Esophagus muscularis mucosa (tissue), 4 donors: ENCODE measurements around the gene MEGF9. TPM values are rescaled to one million over a fixed set of nuclear protein-coding genes. Genes with fewer than 3 reads are reported as not detected.
A peak's percentile ranks its signal among the peaks of the same experiment; 100 is the strongest.

Experiments used
- DNase-seq: peaks from one replicate; pipeline ENCODE4 v3.0.0-alpha.2; 2017; ENCODE audit errors: extremely low spot score
- H3K27ac ChIP-seq, 4 donors: fragments of 200-600 bp; sonication (generic); replicated peaks in 1 of 4; 1 replicate in 3 of 4; 2 replicates in 1 of 4; pipeline ENCODE4 v1.5.1; 2016 to 2019; ENCODE audit warnings: mild to moderate bottlenecking in 1 of 4
- H3K27me3 ChIP-seq, 4 donors: fragments of 200-600 bp; sonication (generic); one replicate each; pipeline versions ENCODE4 v1.5.1 to v1.6.0; 2016 to 2019
- H3K36me3 ChIP-seq, 4 donors: fragments of 200-600 bp; sonication (generic); one replicate each; pipeline ENCODE4 v1.5.1; 2016 to 2019
- H3K4me1 ChIP-seq, 4 donors: fragments of 200-600 bp; sonication (generic); one replicate each; pipeline ENCODE4 v1.5.1; 2016 to 2019
- H3K4me3 ChIP-seq, 4 donors: fragments of 200-600 bp; sonication (generic); 1 replicate in 2 of 4; 2 replicates in 2 of 4; pipeline ENCODE4 v1.5.1; 2016 to 2019; ENCODE audit warnings: mild to moderate bottlenecking in 4 of 4, moderate library complexity in 1 of 4
- H3K9me3 ChIP-seq, 4 donors: fragments of 200-600 bp; sonication (generic); 1 replicate in 3 of 4; 2 replicates in 1 of 4; pipeline ENCODE4 v1.5.1; 2016 to 2019
- EP300 ChIP-seq: sonication (generic); formaldehyde crosslinking; IDR thresholded peaks from one replicate; pipeline ENCODE4 v1.6.1; 2017; ENCODE audit warnings: antibody characterized with exemption
- POLR2A ChIP-seq: fragments of 450-650 bp; IDR thresholded peaks from one replicate; pipeline ENCODE4 v1.6.1; 2017; ENCODE audit warnings: antibody characterized with exemption, moderate library complexity, mild to moderate bottlenecking, low read depth
- POLR2AphosphoS5 ChIP-seq, 2 donors: sonication (generic); formaldehyde crosslinking; IDR thresholded peaks; one replicate each; pipeline ENCODE4 v1.6.1; 2017; ENCODE audit warnings: antibody characterized with exemption in 2 of 2
- WGBS: methylation state at CpG from one replicate; pipeline ENCODE4 v1.1.5; 2018; 5-methylcytosine and 5-hydroxymethylcytosine counted together
- intact Hi-C: fragments of 100-400 bp; cut with DNase I; formaldehyde crosslinking; loops from one replicate; pipeline ENCODE4 v1.15.1; 2023
- total RNA-seq, 4 donors: library from RNA; depleted of rRNA; stranded (reverse); fragments of >200 nt; gene quantifications; one replicate each; pipeline versions ENCODE4 v1.1.0 to v1.2.1, GENCODE V29; 2016
- TF ChIP-seq, protein P1 (sequence below), 3 experiments: fragments of 200-600 bp in 2 of 3; fragments of 450-650 bp in 1 of 3; sonication (generic) in 2 of 3; IDR thresholded peaks; one replicate each; pipeline ENCODE4 v1.5.1; 2017 to 2019; ENCODE audit warnings: antibody characterized with exemption in 3 of 3, mild to moderate bottlenecking in 2 of 3, moderate library complexity in 1 of 3

Gene MEGF9
- total RNA-seq, 4 donors from 2014 or later = 17.1 to 23.1 (median 18.9) TPM

DNA sequence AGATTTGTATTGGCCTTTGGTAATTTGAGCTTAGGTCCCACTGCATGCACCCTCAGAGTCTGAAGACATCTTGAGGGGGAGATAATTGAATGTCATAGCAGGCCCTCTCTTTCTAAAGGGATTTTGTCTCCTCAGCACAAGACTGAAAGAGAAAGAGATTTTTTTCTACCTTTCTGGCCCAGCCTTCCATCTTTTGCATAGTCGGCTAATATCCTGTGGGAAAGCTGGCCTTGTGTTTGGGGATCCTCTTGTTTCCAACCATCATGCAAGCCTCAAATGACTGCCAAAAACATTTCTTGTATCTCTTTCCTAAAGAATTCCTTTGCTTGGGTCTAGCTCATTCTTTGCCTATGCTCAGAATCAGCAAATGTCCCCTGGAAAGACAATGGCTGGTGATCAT is 92.3 kb downstream of the MEGF9 start:
- H3K4me3 ChIP-seq = no peak overlapping the region
- TF ChIP-seq EP300 (no peak), POLR2A (no peak), POLR2AphosphoS5 (IDR thresholded peaks at IDR 0.05) (no peak)
- TF ChIP-seq, protein P1, sequence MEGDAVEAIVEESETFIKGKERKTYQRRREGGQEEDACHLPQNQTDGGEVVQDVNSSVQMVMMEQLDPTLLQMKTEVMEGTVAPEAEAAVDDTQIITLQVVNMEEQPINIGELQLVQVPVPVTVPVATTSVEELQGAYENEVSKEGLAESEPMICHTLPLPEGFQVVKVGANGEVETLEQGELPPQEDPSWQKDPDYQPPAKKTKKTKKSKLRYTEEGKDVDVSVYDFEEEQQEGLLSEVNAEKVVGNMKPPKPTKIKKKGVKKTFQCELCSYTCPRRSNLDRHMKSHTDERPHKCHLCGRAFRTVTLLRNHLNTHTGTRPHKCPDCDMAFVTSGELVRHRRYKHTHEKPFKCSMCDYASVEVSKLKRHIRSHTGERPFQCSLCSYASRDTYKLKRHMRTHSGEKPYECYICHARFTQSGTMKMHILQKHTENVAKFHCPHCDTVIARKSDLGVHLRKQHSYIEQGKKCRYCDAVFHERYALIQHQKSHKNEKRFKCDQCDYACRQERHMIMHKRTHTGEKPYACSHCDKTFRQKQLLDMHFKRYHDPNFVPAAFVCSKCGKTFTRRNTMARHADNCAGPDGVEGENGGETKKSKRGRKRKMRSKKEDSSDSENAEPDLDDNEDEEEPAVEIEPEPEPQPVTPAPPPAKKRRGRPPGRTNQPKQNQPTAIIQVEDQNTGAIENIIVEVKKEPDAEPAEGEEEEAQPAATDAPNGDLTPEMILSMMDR (IDR thresholded peaks at IDR 0.05) = no peak
- peaks cover 0 to 5% (median 5%) of the 10 kb centered on the region in 4 donors for H3K4me1 ChIP-seq
- H3K36me3 ChIP-seq = peaks cover 0 to 6% (median 3%) of the 10 kb centered on the region in 4 donors
- H3K9me3 ChIP-seq = no peaks in the 10 kb centered on the region
- no peaks in the 10 kb centered on the region for H3K27me3 ChIP-seq
- intact Hi-C loops = loop anchor here (5.0 kb wide), 1 partner anchor 90 kb away; the partner anchor contains the start of gene MEGF9
- DNase-seq = no peak
- WGBS = 89% methylated on average over 1 of the region's 1 CpG
- no peak overlapping the region for H3K27ac ChIP-seq

DNA sequence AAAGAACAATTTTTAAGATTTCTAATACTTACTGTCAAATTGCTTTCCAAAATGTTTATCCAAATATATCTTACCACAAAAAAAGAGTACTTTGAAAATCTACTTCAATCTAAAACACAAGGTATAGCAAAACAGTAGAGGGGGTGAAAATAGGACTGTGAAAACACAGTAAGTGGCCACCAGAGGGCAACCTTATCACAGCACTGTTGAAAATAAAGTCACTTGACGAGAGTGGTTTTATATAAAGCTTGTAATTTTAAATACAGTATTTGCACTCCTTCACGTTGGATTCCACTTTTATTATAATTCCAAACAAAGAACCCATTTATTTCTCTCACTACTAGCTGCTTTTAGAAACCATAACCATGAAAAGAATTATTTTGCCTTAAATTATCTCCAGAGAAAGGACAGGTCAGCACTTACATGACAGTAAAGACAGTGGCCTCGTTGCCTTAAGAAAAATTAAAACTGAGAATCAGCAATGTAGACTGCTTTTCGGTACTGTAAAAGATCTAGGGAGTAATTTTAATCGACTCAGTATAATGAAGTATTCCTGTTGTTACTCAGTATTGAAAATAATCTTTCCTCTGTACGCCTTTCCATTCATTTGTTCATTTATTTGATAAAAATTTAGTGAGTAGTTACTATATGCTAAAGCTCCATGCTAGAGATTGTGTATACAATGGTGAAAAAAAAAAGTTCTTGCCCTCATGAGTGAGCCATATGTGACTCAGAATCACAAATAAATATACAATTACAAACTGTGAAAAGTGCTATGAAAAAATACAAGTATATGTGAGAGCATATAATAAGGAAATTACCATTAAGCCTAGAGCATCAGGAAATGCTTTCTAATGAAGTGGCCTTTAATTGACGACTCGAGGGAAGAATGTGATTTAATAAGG is 94.3 kb downstream of the MEGF9 start:
- intact Hi-C loops = loop anchor here (5.0 kb wide), 1 partner anchor 92 kb away; the partner anchor contains the start of gene MEGF9
- H3K27ac ChIP-seq = no peak overlapping the region

DNA sequence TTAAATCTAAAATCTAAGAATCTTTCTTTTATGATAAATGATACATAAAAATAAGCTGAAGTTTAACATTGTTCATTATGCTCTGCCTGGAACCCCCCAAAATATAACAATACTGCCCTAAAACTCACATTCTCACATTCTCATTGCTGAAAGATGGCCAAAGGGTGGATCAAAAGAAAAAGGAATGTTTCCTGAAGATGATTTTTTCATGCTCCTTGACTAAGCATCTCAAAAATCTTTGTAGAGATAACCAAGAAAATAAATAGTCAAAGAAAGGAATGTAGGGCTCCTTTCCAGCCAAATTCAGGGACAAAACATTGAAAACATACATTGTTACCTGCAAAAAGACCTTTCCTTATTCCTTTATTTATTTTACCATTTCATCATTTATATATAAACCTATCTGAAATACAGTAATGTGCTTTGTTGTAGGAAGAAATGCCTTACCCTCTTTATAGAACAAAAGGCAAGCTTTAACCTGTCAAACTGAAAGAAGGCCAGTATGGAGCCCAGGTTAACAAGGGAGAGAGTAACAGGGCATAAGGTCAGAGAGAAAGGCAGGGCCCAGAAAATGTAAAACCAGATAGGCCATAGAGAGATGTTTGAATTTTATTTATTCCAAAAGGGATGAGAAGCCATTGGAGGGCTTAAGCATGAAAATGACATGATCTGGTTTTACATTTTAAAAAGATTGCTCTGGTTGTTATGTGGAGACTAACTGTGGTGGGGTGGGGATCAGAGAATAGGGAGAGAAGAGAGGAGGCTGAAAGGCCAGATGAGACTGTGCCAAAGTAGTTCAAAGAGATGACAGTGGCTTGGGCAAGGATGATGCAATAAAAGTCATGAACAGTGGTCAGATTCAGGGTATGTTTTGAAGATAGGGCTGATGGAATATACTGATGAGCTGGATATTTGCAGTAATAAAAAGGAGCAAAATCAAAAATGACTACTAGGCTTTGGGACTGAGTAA is 97.0 kb downstream of the MEGF9 start:
- DNase-seq = no peak
- no peak for TF ChIP-seq POLR2AphosphoS5 (IDR thresholded peaks at IDR 0.05)
- TF ChIP-seq POLR2A = no peak
- TF ChIP-seq EP300 = no peak
- TF ChIP-seq, protein P1 (IDR thresholded peaks at IDR 0.05) = no peak
- no peak overlapping the region for H3K4me3 ChIP-seq
- peaks cover 0 to 16% (median 3%) of the 10 kb centered on the region in 4 donors for H3K36me3 ChIP-seq
- H3K4me1 ChIP-seq = peaks cover 0 to 5% (median 4%) of the 10 kb centered on the region in 4 donors
- H3K9me3 ChIP-seq = no peaks in the 10 kb centered on the region
- intact Hi-C loops = no loop called here
- no peaks in the 10 kb centered on the region for H3K27me3 ChIP-seq
- H3K27ac ChIP-seq = no peak overlapping the region

More for the DNA sequence above, 94.3 kb downstream of the MEGF9 start:
- TF ChIP-seq, protein P1 (IDR thresholded peaks at IDR 0.05) = peak; percentile 75 to 88 (median 82)
- no peak for TF ChIP-seq POLR2AphosphoS5 (IDR thresholded peaks at IDR 0.05)
- no peak for TF ChIP-seq POLR2A
- H3K4me3 ChIP-seq = no peak overlapping the region
- H3K4me1 ChIP-seq = peaks cover 0 to 5% (median 4%) of the 10 kb centered on the region in 4 donors
- H3K27me3 ChIP-seq = no peaks in the 10 kb centered on the region
- WGBS = 50% methylated on average over 8 of the region's 8 CpGs
- peaks cover 0 to 13% (median 3%) of the 10 kb centered on the region in 4 donors for H3K36me3 ChIP-seq
- no peak for DNase-seq
- H3K9me3 ChIP-seq = no peaks in the 10 kb centered on the region

DNA sequence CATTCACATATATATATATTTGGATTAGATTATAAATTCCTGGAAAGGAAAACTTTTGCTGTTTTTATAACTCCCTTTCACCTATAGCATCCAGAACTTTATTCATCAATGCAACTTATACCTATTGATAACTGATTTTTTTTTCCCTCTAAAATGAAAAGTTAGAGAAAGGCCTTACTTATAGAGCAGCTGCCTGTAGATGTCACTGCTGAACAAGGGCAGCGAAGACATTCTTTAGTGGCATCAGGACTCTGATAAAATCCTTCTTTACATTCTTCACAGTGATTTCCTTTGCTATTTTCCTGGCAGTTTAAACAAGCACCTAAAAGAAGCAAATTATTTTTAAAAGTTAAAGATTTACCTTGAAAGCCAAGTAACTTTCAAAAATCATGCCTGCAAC is 102.1 kb downstream of the MEGF9 start:
- no peak for TF ChIP-seq POLR2AphosphoS5 (IDR thresholded peaks at IDR 0.05)
- TF ChIP-seq POLR2A = no peak
- TF ChIP-seq, protein P1 (IDR thresholded peaks at IDR 0.05) = no peak
- no peak for TF ChIP-seq EP300
- 100% methylated on average over 1 of the region's 1 CpG for WGBS
- Histone ChIP-seq H3K4me1 (no peaks in the 10 kb centered on the region), H3K4me3 (no peak overlapping the region), H3K36me3 (peaks cover 4 to 25% (median 7%) of the 10 kb centered on the region in 4 donors), H3K27ac (no peak overlapping the region), H3K9me3 (no peaks in the 10 kb centered on the region), H3K27me3 (no peaks in the 10 kb centered on the region)
- intact Hi-C loops = no loop called here
- no peak for DNase-seq
